Measurements from ENCODE around the gene BOC. TPM values are rescaled to one million over a fixed set of nuclear protein-coding genes. Genes with fewer than 3 reads are reported as not detected.

Gene BOC
- total and polyA plus RNA-seq, 2 of the 13 experiments (the other 11 are each of a cell fraction or from before 2014, with no cell fraction given), result 0.04 TPM; not detected in 1

DNA sequence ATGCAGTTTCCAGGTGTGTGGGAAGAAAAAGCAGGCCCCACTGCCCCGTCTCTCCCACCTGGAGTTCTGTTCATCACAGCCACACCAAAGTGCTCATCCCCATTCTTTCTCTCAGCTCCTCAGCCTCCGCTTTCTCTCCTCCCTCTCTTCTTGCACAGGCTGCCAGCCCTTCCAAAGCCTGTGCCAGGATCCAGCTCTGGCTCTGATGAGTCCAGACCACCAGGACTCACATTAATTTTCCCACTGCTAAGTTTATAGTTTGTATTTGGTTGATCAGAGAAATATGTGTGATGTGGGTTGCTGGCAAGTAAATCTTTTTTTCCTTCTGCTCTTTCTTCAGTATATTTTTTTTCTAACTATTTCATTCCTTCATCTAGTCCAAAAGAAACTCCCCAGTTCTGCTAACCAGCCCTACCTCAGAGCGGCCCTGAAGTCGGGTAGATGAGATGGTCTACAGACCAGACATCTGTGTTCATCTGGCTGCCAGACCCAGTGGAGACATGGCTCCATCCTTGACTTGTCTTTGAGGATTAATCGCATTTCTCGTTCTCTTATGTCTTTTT, 49.8 kb downstream of the BOC start:
- in situ Hi-C loops (cut with HindIII; ENCODE audit: extremely low pct_ligation_motif_present, low pct_unique_long_range_greater_than_20kb), result no loop called here
- Histone ChIP-seq H3K27ac (ENCODE audit: extremely low read length, insufficient read depth, low read length) (no peak overlapping the region), H3K9me3 (ENCODE audit: low read length) (no peaks in the 10 kb centered on the region), H2AFZ (ENCODE audit: low read length) (no peak overlapping the region), H3K9ac (ENCODE audit: insufficient read depth, low read depth, low read length) (no peak overlapping the region), H3K27me3 (ENCODE audit: control insufficient read depth in 1 of 2, insufficient read depth in 2 of 2, low read length in 2 of 2) (peaks cover 0 to 36% of the 10 kb centered on the region in 2 experiments; a peak in 3 of 5 replicates), H4K20me1 (ENCODE audit: insufficient read depth, low read length) (no peaks in the 10 kb centered on the region), H3K36me3 (replicated peaks in 1 of 2; ENCODE audit: control insufficient read depth in 1 of 2, insufficient read depth in 2 of 2, low read length in 2 of 2) (no peaks in the 10 kb centered on the region), H3K4me1 (ENCODE audit: insufficient read depth, low read length) (0 out of 2 replicates have a peak, but pooled peaks cover 6% of the 10 kb centered on the region), H3K79me2 (ENCODE audit: insufficient read depth, low read length) (no peaks in the 10 kb centered on the region), H3K4me2 (ENCODE audit: low read depth, low read length) (no peak overlapping the region), H3K4me3 (replicated peaks in 1 of 3; ENCODE audit: insufficient read depth in 1 of 3, low read depth in 2 of 3, low read length in 3 of 3) (no peak overlapping the region)
- no peak for FAIRE-seq
- ATAC-seq, result no peak
- 41% methylated on average over 6 of the region's 6 CpGs for WGBS (ENCODE audit: low lambda C conversion rate)
- no peak for DNase-seq (ENCODE audit: low spot score)
- no TSS peak for BruUV-seq (replicated peaks)
- intact Hi-C loops (cut with micrococcal nuclease; ENCODE audit: unreplicated experiment), result no loop called here
- CTCF ChIA-PET (ENCODE audit: low intra/inter-chr PET ratio, low total read pairs), result no interaction called here
- TF ChIP-seq SAP130 (CRISPR knock-in tag; IDR thresholded peaks at IDR 0.05; ENCODE audit: low read depth) (no peak), ZNF775 (CRISPR knock-in tag; IDR thresholded peaks at IDR 0.05; ENCODE audit: borderline replicate concordance) (no peak), NFKBIZ (CRISPR knock-in tag; IDR thresholded peaks at IDR 0.05) (no peak), ZNF44 (CRISPR knock-in tag; IDR thresholded peaks at IDR 0.05) (no peak), TRIM24 (CRISPR knock-in tag; IDR thresholded peaks at IDR 0.05) (no peak), ZNF761 (CRISPR knock-in tag; conservative IDR thresholded peaks at IDR 0.05) (no peak), ZFP41 (CRISPR knock-in tag; IDR thresholded peaks at IDR 0.05; ENCODE audit: borderline replicate concordance) (no peak), GATAD1 (CRISPR knock-in tag; IDR thresholded peaks at IDR 0.05) (no peak), ZNF512 (CRISPR knock-in tag; IDR thresholded peaks at IDR 0.05) (no peak), ZBTB38 (CRISPR knock-in tag; IDR thresholded peaks at IDR 0.05) (no peak), ZNF770 (CRISPR knock-in tag; IDR thresholded peaks at IDR 0.05) (no peak), ZNF569 (CRISPR knock-in tag; IDR thresholded peaks at IDR 0.05; ENCODE audit: borderline replicate concordance) (no peak)
- TF ChIP-seq, protein P1, sequence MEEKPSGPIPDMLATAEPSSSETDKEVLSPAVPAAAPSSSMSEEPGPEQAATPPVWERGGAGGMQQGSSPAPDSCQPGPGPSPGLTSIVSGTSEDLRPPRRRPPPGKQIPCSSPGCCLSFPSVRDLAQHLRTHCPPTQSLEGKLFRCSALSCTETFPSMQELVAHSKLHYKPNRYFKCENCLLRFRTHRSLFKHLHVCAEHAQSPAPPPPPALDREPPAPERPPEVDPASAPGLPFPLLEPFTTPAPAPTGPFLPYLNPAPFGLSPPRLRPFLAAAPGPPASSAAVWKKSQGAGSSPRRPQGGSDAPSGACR (CRISPR knock-in tag; IDR thresholded peaks at IDR 0.05), result no peak
- POLR2A ChIA-PET, result no interaction called here

Data from HepG2 (cell line).